BLaER1 (cell line): Measurements from ENCODE around the gene CEP55.
"Not testable (repeated sequence)": the region's sequence is repeated elsewhere in the genome, so short reads cannot be mapped to it uniquely, and the experiment has no call there.

Source experiments
- H3K27ac ChIP-seq: shearing (Covaris generic); formaldehyde crosslinking; 2 replicates; pipeline ENCODE4 v1.8.1; 2022
- H3K27me3 ChIP-seq: shearing (Covaris generic); formaldehyde crosslinking; 2 replicates; pipeline ENCODE4 v1.8.1; 2022
- H3K36me3 ChIP-seq: shearing (Covaris generic); formaldehyde crosslinking; 2 replicates; pipeline ENCODE4 v1.8.1; 2022
- H3K4me1 ChIP-seq: shearing (Covaris generic); formaldehyde crosslinking; 2 replicates; pipeline ENCODE4 v1.8.1; 2022
- H3K4me2 ChIP-seq: shearing (Covaris generic); formaldehyde crosslinking; 2 replicates; pipeline ENCODE4 v1.8.1; 2022
- H3K4me3 ChIP-seq: shearing (Covaris generic); formaldehyde crosslinking; 2 replicates; pipeline ENCODE4 v1.8.1; 2022
- H3K9ac ChIP-seq: shearing (Covaris generic); formaldehyde crosslinking; 2 replicates; pipeline ENCODE4 v1.8.1; 2022
- H3K9me3 ChIP-seq: shearing (Covaris generic); formaldehyde crosslinking; 2 replicates; pipeline ENCODE4 v1.8.1; 2022
- H4K20me1 ChIP-seq: shearing (Covaris generic); formaldehyde crosslinking; 2 replicates; pipeline ENCODE4 v1.8.1; 2022
- Cebpa-rat ChIP-seq: shearing (Covaris generic); IDR thresholded peaks from 2 replicates; pipeline ENCODE4 v1.8.1; 2022

The CEP55 gene

DNA sequence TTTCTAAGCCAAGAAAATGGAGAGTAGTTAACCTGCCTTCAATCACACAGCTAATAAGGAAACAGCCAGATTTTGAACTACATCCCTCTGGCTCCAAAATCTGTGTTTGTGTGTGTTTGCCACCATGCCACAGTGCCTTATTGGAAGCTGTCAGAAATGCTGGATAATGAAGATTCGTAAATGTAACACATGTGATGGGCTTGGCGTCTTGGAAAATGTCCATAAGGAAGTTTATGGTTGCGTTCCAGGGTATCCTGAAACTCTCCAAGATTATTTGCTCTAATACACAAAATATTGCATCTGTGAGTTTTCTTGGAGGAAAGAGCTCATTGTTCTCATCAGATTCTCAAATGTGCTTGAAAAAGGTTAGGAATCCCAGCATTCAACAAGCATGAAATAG is 36.9 kb upstream of the CEP55 start:
- Histone ChIP-seq H3K9me3 (no peaks in the 10 kb centered on the region), H3K4me1 (peaks cover 19% of the 10 kb centered on the region), H3K36me3 (no peaks in the 10 kb centered on the region), H3K4me3 (no peak overlapping the region), H3K4me2 (no peak overlapping the region), H3K27ac (no peak overlapping the region), H3K9ac (no peak overlapping the region), H4K20me1 (no peaks in the 10 kb centered on the region), H3K27me3 (no peaks in the 10 kb centered on the region)
- TF ChIP-seq Cebpa-rat = no peak

DNA sequence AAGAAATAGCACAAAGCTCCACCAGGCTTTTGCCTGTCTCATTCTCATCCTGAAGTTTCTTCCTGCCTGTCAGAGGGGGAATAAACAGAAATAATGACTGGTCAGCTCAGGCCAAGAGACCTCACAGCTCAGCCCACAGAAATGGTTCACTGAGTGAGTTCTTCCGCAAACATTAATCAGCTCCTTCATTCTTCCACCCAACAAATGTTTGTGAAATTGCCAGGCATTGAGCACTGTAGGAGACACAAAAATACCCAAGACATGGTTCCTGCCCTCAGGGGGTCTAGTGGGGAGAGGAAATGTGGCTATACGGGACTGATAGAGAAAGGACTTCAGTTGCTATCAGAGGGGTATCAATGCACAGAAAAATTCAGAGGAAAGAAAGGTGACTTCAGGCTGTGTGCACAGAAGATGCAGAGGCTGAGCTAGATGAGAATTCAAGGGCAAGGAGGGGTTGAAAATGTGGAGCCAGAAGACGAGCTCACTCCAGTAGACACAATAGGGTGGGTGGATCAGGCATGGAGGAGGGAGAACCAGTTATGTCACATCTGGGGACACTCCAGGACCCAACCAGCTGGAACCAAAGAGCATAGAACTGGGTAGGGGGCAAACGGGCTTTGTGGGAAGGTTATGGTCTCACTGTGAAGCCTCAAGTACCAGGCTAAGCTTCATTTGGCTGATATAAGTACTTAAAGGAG is 35.2 kb upstream of the CEP55 start:
- Histone ChIP-seq H3K9me3 (no peaks in the 10 kb centered on the region), H3K27ac (peak overlapping the region; percentile 66), H4K20me1 (no peaks in the 10 kb centered on the region), H3K4me3 (no peak overlapping the region), H3K9ac (peak overlapping the region; percentile 15; the same call in 1 of the 2 replicates), H3K36me3 (no peaks in the 10 kb centered on the region), H3K4me1 (peaks cover 21% of the 10 kb centered on the region), H3K4me2 (peak overlapping the region; percentile 67), H3K27me3 (no peaks in the 10 kb centered on the region)
- TF ChIP-seq Cebpa-rat = no peak

DNA sequence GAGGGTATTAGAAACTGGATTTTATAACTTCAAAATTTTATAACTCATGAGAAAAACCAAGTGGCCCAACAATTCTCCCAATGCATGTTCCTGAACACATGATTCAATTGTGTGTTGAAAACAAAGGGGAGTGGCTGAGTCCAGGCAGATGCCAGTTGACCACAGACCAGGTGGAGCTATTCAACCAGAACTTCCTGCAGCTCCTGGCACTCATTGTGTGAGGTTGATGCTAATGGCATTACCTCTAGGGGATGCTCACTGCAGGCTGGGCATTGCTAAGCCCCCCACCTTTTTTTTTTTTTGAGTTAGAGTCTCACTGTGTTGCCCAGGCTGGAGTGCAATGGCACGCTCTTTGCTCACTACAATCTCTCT is 34.6 kb upstream of the CEP55 start:
- no peak overlapping the region for H3K4me3 ChIP-seq
- peaks cover 24% of the 10 kb centered on the region for H3K4me1 ChIP-seq
- H3K9me3 ChIP-seq = no peaks in the 10 kb centered on the region
- no peak for TF ChIP-seq Cebpa-rat
- H4K20me1 ChIP-seq = no peaks in the 10 kb centered on the region
- peak overlapping the region; percentile 67 for H3K4me2 ChIP-seq
- H3K9ac ChIP-seq = no peak overlapping the region
- H3K36me3 ChIP-seq = no peaks in the 10 kb centered on the region
- H3K27me3 ChIP-seq = no peaks in the 10 kb centered on the region
- peak overlapping the region; percentile 66 for H3K27ac ChIP-seq

DNA sequence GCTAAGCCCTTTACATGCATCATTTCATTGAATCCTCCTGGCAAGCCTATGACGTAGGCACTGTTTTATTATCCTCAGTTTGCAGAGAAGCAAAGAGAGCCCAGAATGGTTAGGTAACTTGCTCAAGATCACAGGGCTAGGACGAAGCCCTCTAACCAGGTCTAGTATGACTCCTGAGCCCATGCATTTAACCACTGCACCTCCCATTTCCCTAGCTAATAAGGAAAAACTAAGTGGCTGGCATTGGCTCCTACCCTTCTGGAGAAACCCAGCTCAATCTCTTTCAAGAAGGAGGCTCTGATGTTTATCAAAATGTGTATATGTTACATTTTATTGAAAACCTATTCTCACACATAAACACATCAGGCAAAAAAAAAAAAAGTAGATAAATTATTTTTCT is 34.0 kb upstream of the CEP55 start:
- Histone ChIP-seq H3K4me1 (peaks cover 24% of the 10 kb centered on the region), H3K4me3 (no peak overlapping the region), H3K9ac (no peak overlapping the region), H4K20me1 (no peaks in the 10 kb centered on the region), H3K36me3 (no peaks in the 10 kb centered on the region), H3K27ac (no peak overlapping the region), H3K27me3 (no peaks in the 10 kb centered on the region), H3K4me2 (peak overlapping the region; percentile 67; the same call in 1 of the 2 replicates), H3K9me3 (no peaks in the 10 kb centered on the region)
- TF ChIP-seq Cebpa-rat = no peak

DNA sequence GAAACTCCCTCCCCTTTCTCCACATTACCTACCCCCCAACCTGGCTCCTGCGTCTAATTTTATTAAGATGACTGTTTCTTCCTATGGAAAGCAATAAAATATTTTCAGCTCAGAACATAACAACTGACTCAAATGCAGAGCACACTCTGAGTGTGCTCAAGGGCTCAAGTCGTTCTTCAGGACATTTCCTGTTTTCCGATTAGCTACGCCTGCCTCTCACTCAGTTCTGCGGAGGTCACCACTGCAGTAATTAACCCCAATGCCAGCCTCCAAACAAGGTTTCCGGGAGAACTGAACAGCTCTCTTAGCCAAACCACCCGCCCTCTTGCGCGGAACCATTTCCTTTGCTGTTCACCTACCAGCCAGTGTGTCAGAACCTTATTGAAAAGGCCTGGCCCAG is 33.5 kb upstream of the CEP55 start:
- no peak overlapping the region for H3K4me3 ChIP-seq
- H3K27me3 ChIP-seq = no peaks in the 10 kb centered on the region
- H3K9ac ChIP-seq = no peak overlapping the region
- no peaks in the 10 kb centered on the region for H3K36me3 ChIP-seq
- H4K20me1 ChIP-seq = no peaks in the 10 kb centered on the region
- H3K4me1 ChIP-seq = peaks cover 24% of the 10 kb centered on the region
- TF ChIP-seq Cebpa-rat = no peak
- no peak overlapping the region for H3K27ac ChIP-seq
- H3K4me2 ChIP-seq = no peak overlapping the region
- H3K9me3 ChIP-seq = no peaks in the 10 kb centered on the region

DNA sequence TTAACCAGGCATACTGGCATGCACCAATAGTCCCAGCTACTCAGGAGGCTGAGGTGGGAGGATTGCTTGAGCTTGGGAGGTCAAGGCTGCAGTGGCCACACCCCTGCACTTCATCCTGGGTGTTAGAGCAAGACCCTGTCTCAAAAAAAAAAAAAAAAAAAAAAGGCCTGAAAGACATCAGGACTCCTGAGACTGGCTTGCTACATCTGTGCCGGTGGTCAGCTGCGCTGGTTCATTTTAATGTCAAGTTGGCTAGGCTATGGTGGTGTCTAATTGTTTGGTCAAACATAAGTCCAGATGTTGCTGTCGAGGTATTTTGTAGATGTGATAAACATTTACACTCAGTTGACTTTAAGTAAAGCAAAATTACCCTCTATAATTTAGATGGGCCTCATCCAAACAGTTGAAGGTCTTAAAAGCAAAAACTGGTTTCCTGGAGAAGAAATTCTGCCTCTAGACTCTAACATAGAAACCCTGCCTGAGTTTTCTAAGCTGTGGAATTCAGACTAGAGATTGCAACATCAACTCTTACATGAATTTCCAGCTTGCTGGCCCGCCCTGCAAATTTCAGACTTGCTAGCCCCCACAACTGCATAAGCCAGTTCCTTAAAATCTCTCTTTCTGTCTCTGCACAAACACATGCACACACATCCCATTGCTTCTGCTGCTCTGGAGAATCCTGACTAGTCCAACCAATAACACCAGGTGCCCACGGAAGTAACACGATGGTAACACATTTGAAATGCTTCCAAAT is 32.5 kb upstream of the CEP55 start:
- Histone ChIP-seq H3K36me3 (no peaks in the 10 kb centered on the region), H3K27ac (no peak overlapping the region), H3K9ac (no peak overlapping the region), H3K27me3 (no peaks in the 10 kb centered on the region), H4K20me1 (no peaks in the 10 kb centered on the region), H3K9me3 (no peaks in the 10 kb centered on the region), H3K4me2 (no peak overlapping the region), H3K4me3 (no peak overlapping the region), H3K4me1 (peaks cover 24% of the 10 kb centered on the region)
- no peak for TF ChIP-seq Cebpa-rat

DNA sequence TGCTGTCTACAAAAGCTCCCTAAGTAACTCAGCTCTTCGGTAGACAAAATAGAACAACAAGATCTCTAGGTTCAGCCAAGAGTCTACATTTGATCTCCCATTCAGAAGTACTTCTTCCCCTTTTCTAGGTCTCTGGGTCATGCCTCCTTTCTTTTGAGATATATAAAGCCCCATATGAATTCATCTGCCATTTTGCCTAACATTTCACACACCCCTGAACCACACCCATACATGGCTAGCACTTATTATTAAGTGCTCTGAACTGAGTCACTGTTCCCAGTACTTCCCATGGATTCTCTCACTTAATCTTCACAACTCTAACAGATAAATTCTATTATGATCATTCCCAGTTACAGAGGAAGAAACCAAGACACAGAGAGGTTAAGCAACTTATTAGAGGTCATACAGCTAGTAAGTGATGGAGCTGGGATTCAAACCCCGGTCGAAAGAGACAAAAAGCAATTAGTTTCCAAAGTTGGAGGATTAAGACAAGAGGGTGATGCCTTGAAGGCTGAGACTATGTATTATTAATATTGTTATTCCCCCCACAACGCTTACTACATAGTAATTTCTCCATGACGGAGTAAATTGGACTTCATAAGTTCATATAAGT is 31.5 kb upstream of the CEP55 start:
- H3K9ac ChIP-seq = no peak overlapping the region
- no peak for TF ChIP-seq Cebpa-rat
- H3K4me2 ChIP-seq = no peak overlapping the region
- no peak overlapping the region for H3K4me3 ChIP-seq
- H3K4me1 ChIP-seq = peaks cover 24% of the 10 kb centered on the region
- H3K27me3 ChIP-seq = no peaks in the 10 kb centered on the region
- H3K27ac ChIP-seq = no peak overlapping the region
- H3K36me3 ChIP-seq = no peaks in the 10 kb centered on the region
- no peaks in the 10 kb centered on the region for H3K9me3 ChIP-seq
- H4K20me1 ChIP-seq = no peaks in the 10 kb centered on the region

DNA sequence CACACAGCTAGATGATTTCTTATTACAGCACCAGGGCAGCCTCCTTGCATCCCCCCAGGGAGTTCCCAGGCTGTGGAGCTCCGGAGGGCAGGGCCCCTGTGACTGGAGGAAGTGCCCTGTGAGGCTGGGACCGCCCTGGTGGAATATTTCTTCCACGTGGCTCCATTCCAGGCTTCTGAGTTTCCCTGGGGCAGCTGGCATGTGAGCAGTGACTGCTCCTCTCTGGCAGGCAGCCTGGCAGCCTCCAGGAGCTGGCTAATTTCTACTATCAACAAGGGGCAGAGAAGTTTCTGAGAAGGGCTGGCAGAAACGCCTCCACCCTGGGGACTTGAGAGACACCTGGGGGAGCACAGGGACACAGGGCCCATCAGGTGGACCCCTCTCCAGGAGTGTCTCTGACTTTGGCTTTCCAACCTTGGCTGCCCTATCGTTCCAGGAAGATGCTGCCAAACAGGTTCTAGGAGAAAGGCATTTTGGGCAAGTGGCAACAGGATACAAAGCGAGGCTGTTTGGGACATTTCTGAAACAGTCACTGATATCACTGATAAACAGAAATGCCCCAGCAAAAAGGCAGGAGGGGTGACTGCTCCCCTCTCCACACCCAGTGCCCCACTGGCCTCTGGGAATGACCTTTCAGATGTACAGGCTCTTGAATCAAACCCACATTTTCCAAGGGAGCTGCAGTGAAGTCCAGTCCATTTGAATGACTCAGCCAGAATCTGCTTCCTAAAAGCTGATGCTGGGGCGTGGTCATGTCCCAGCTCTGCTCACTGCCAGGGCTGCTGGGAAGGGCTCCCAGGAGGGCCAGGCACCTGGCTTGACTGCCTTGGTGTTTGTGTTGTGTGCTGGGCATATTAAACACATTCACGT is 30.4 kb upstream of the CEP55 start:
- no peaks in the 10 kb centered on the region for H3K36me3 ChIP-seq
- no peak overlapping the region for H3K4me3 ChIP-seq
- H3K9me3 ChIP-seq = no peaks in the 10 kb centered on the region
- 0 out of 2 replicates have a peak overlapping the region, but pooled peaks have one; percentile 13 for H3K27ac ChIP-seq
- H3K4me1 ChIP-seq = peaks cover 19% of the 10 kb centered on the region
- no peak for TF ChIP-seq Cebpa-rat
- no peaks in the 10 kb centered on the region for H4K20me1 ChIP-seq
- no peak overlapping the region for H3K9ac ChIP-seq
- H3K4me2 ChIP-seq = no peak overlapping the region
- H3K27me3 ChIP-seq = no peaks in the 10 kb centered on the region

DNA sequence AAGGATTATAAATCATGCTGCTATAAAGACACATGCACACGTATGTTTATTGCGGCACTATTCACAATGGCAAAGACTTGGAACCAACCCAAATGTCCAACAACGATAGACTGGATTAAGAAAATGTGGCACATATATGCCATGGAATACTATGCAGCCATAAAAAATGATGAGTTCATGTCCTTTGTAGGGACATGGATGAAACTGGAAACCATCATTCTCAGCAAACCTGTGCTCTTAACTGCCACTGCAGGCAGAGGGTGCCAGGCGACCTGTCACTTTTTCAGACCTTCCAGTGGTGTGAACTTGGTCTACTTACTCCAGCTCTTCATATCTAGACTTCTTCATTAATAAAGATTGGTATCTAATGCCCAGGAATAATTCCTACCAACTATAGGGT is 28.8 kb upstream of the CEP55 start:
- H3K36me3 ChIP-seq, H3K27me3 ChIP-seq: not testable (repeated sequence)

More for the DNA sequence above, 28.8 kb upstream of the CEP55 start:
- H3K27ac ChIP-seq, H3K4me2 ChIP-seq, H3K9ac ChIP-seq, H3K4me3 ChIP-seq, H4K20me1 ChIP-seq, H3K4me1 ChIP-seq, H3K9me3 ChIP-seq: not testable (repeated sequence)
